NCI-H2029 (cell line): ENCODE results near the gene MFF.
"Not testable (repeated sequence)": the region's sequence is repeated elsewhere in the genome, so short reads cannot be mapped to it uniquely, and the experiment has no call there.

Source experiments
- DNase-seq: peaks from one replicate; lab custom pipeline; 2025; lab: John Stamatoyannopoulos, UW

MFF gene

DNA sequence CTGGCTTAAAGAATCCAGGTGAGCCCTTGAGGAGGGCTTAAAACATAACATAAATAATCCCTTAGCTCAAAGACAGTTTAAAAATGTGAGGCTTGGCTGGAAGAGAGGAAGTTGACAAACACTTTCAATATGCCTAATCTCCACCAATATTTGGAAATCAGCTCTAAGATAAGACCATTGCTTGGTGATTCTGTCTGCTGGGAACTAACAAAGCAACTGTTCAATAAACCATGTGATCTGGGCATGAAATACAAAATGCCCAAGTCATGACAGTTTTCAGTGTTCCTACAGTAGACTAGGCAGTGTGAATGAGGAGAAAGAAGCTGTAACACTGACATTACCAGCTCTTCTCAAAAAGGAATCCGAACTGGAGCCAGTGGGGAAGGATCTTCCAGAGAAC, 10.7 kb downstream of the MFF start:
- no peak for DNase-seq

DNA sequence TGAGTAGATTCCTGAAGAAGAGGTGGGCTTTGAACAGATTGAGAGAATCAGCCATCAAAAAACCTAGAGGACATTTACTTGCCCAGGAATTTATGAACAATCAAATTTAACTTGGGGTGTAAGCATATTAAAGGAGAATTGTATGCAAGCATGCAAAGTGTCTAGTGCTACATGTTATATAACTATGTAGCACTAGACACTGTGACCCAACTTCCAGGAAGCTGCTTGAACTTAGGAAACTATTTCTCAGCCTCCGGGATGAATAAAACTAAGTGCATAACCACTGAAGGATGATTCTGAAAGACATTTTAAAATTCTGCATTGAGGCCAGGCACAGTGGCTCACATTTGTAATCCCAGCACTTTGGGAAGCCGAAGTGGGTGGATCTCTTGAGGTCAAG, 12.4 kb downstream of the MFF start:
- DNase-seq: no peak

DNA sequence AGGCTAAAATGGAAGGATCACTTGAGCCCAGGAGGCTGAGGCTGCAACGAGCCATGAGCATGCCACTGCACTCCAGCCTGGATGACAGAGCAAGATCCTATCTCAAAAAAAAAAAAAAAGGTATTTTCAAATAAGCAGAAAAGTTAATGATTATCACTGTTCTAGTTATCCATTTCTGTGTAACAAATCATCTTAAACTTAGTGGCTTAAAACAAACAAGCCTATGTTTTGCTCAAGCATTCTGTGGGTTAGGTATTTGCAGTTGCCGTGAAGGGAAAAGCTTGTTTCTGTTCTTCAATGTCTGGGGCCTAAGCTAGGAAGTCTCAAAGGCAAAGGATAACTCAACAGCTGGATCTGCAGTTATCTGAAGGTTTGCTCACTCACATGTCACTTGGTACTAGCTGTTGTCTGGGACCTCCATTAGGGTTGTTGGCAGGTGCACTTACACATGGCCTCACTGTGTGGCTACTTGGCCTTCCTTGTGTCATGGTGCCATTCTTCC, 14.1 kb downstream of the MFF start:
- no peak for DNase-seq

DNA sequence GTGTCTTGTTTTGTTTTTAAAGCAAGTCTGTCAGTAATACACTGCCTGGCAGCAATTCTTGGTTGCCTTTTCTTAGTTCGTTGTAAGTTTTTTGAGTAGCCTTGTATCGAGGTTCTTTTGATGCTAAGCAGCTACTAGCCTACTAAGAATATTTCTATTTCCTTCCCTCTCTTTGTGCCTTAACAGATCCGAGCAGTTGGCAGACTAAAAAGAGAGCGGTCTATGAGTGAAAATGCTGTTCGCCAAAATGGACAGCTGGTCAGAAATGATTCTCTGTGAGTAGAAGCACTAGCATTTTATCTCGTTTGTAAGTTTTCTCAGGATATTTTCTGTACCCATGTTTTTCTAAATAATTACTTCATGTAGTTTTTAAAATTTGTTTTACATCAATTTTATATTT, 15.1 kb downstream of the MFF start:
- no peak for DNase-seq

DNA sequence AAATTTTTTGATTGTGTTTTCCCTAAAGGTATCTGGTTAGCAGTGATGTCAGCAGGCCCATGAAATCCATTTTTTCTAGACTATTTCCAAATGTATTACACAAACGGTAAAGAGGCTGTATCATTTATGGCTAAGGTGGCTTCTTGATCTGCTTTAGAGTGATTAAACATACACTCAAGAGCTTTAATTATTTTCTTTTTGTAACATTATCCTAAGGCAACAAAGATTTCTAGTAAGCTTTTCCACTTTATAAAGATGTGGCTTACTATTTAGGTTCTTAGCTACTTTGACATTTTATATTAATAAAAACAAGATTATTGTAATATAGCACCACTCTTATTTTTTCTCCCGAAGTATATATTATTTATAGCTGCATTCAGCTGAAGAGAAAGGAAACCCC, 16.5 kb downstream of the MFF start:
- no peak for DNase-seq

DNA sequence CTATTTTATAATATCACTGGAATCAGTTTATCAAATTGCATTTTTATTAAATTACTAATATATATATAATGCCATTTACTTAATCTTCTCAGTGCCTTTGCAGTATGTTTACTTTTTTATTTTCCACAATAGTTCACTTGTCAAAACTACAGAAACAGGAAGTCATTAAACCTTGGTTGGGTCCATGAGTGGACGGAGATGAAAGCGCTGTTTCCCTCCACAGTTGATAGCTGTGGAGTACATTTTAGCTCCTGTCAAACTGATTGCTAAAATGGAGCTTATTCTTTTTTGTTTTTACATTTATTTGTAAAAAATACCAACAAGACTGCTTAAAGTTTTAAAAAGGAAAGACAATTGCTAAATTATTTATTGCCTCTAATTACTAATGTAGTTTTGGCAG, 19.2 kb downstream of the MFF start:
- no peak for DNase-seq

DNA sequence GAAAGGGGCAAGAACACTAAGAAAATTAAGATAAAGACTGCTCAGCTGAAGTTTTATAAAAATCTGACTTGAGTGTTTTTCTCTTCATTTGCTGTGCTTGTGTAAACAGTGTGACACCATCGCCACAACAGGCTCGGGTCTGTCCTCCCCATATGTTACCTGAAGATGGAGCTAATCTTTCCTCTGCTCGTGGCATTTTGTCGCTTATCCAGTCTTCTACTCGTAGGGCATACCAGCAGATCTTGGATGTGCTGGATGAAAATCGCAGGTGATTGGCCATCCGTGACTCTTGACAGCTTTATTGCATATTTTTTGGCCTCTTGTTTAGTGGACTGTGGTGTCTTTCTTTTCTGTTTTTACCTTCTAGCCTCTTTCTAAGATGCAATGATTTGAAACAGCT, 22.1 kb downstream of the MFF start:
- no peak for DNase-seq

DNA sequence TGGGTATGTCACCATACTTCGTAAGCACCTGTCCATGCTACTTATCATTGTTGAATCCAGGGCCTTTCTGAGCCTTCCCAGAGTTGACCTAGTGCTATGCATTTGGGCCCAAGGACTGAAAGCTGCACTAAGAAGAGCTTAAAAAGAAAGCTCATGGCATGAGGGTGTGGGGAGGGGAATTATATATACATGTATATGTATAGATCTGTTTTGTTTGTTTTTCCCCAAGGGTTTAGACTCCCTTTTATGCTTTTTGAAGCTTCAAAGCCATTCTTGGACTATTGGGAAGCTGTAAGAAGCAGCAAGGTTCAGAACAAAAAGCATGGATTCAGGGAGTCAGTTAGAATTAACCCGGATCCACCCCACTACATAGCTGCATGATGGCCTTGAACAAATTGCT, 23.3 kb downstream of the MFF start:
- DNase-seq: no peak

DNA sequence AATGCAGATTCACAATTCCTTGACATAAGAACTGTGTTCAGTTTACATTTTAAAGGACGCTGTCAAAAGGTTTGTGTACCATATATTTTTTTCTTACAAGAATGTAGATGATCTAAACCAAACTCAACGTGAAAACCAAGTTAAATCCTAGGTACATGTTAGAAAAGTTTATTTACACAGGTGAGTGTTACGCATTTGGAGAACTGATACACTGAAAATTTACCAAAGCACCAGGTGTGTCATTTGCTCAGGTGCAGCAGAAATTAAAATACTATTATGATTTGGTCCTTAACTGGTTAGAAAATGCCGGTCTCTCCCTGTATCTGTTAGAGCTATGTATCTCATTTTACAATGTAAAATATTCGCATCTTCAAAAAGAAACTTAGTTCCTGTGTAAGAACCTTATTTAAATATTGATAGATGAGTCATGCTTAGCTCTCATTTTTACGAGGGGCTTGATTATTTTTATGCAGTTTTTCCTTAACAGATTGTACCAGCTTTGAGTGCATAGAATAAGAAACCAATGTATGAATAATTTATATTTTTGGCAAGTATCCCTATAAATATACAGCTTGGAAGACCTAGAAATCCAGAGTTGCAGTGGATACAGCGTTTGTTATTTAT, 25.1 kb downstream of the MFF start:
- no peak for DNase-seq

DNA sequence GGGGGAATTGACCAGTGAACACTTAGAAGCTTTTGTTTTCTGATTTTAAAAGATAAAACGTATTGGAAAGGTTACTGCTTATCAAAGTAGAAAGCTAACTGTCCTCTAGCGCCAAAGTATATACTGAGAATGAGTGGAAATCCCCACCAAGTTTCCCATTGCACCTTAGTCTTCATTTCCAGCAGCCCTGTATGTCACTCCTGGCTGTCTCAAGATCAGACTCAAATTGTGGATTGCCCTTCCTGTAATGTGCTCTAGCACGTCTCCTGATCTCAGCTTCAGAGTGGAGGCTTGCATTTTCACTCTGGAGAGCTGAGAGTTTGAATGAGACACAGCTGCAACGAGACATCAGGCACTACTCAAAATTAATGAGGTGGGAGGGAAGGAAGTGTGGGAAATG, 26.6 kb downstream of the MFF start:
- no peak for DNase-seq

DNA sequence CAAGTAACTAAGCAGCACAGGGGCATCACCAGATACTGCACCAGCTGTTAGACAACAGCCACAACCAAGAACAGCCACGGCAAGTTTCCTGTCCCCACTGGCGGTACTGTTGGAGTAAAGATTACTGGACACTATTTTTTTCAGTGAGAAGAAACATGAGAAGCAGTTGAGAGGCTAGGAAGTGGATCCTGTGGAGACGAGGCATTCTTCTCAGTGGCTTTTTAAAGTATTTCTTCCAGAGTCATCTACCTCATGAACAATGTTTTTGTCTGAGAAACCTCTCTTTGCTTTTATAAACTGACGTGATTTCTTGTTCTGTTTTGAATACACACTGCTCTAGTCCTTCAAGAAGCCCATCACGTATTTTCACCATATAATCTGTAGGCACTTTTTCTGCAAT, 35.3 kb downstream of the MFF start:
- no peak for DNase-seq

DNA sequence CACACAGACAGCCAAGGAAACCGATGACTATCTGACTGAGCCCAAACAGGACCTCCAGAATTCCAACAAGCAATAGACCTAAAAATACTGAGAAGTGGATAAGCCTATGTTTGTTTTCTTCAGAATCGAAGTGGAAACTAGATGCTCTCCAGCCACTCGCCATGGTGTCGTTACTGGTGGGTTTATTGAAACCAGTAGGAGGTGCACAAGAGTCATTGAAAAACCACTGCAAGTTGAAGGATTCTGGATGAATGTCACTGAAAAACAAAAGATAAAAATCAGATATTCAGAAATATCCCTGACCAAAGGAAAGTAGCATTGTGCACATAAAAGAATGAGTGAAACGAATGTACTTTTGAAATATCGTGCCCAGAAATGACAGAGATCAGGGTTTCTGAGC, 38.7 kb downstream of the MFF start:
- DNase-seq: no peak

DNA sequence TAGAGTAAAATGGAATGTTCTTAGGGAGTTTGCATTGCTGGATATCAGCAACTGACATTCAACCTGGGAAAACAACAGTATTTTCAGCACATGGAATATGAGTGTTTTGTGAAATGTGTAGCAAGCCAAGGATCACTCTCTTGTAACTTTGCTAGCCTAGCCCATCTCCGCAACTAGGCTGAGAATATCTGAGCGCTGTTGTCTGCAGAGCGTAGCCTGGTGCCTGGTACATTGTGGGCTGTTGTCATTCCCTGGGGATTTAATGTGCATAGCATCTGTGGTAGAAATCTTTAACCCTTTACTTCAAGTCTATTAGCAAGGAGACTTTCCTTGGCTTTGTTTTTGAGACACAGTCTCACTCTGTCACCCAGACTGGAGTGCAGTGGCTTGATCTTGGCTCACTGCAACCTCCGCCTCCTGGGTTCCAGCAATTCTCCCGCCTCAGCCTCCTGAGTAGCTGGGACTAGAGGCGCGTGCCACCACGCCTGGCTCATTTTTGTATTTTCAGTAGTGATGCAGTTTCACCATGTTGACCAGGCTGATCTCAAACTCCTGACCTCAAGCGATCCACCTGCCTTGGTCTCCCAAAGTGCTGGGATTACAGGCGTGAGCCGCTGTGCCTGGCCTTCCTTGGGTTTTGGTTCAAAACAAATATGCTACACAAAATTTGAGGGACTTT, 39.7 kb downstream of the MFF start:
- not testable (repeated sequence) for DNase-seq

DNA sequence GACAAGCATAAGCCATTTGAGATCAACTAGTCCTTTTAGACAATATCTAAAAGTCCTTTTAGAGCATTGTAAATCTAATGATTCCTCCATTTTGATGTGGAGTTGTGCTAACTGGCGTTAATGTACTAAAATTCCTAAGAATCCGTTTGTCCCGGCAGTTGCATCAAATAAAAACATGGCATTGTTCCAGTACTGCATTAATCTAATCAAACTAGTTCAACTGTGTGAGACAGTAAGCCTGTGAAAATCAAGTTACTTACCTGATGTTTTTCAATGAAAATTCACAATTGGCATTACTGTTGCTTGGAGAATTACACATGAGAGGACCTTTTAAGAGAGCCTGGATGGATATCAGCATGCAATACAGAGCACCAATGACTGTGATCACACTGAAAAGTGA, 40.8 kb downstream of the MFF start:
- no peak for DNase-seq

DNA sequence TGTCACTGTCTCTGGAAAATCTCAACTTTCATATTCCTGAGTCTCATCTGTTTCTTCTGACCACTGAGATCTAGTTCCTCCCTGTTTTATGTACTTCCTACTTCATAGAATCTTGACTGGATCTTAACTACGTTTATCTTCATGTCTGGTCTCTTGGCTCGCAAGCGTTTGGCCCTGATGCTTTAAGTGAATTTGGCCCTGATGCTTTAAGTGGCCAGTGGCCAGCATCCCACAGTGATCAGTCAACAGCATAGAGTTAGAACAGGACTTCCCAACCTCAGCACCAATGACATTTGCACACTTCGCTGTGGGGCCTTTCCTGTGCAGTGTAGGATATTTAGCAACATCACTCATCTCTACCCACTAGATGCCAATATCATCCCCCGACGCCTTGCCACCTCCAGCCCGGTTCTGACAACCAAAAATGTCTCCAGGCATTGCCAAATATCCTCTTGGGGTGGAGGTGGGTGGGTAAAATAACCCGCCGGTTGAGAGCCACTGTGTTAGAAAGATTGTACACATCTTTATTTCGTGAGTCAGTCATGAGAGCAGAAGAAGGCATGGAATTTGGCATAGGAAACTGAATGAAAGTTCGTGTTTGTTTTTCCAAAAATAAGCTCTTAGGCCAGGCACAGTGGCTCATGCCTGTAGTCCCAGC, 41.8 kb downstream of the MFF start:
- DNase-seq: no peak

DNA sequence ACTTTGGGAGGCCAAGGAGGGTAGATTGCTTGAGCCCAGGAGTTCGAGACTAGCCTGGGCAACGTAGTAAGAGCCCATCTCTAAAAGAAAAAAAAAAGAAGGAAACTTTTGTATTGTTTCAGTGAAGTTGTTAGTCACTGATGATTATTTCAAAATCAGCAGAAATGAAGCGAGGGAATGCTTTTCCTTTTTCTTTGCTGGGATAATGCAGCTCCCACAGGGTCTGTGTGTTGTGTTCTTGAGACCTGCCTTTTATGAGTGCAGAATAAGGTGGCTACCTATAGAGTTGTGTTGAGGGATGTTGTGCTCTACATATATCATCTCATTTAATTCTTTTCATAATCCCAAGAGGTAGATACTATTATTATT, 42.4 kb downstream of the MFF start:
- DNase-seq: no peak

DNA sequence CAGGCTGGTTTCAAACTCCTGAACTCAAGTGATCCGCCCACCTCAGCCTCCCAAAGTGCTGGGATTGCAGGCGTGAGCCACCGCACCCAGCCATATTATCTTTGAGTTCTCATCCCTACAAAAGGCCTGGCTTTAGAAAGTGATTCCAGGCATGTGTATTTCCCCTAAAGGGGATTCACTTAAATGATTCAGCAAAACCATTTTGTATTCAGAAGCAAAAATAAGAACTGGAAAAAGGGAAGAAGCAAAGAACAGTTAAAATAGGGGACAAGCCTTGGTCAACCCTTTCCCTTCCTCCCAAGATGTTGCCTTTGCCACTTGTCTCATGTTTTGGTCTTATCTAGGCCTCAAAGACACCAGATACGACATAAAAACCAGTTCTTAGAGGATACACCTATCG, 43.5 kb downstream of the MFF start:
- no peak for DNase-seq

DNA sequence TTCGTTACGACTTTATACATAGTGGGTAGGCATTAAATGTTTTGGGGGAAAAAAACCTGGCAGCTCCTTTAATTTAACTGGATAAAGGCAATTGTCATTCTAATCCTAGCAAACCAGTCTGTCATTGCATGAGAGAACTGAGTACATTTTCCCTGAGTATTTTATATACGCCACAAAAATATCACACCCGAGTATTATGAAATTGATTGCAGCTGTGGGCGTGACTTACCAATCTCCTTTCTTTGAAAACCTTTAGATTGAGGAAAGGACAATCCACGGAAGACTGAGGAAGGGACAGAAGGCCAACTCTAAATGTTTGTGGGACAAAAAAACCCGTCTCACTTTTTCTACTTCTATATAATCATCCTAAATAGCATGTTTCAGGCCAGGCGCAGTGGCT, 45.0 kb downstream of the MFF start:
- no peak for DNase-seq

DNA sequence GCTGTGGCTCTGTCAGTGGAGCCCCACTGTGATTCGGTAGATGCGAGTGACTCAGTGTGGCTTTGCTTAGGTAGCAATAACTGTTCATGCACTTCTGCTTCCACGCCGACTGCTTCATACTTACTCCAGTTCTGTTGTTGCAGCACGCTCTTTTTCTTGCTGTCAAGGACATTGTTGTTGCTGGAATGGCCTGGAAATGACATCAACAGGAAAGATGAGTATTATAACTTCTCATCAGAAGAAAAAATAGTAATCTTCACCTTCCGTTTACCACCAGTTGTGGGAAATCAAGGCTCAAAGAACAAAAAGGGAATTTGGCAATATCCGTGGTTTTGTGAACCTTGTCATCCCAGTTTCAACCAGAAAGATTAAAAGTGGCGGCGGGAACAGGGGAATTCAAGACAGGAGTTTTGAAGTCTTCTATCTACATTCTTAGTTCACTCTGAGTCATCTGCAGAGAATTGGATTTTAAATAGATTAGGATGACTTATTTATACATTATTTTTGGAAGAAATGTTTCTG, 45.8 kb downstream of the MFF start:
- DNase-seq: no peak

DNA sequence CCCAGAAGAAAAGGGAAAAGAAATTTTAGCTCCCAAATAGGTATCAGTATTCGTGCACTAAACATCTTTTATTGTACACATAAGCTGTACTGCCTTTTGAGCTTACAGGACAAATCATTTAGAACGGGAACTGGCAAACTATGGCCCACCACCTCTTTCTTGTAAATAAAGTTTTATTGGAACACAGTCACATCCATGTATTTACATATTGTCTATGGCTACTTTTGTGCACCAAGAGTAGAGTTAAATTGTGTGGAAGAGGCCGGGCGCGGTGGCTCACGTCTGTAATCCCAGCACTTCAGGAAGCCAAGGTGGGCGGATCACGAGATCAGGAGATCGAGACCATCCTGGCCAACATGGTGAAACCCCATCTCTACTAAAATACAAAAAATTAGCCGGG, 48.3 kb downstream of the MFF start:
- no peak for DNase-seq

DNA sequence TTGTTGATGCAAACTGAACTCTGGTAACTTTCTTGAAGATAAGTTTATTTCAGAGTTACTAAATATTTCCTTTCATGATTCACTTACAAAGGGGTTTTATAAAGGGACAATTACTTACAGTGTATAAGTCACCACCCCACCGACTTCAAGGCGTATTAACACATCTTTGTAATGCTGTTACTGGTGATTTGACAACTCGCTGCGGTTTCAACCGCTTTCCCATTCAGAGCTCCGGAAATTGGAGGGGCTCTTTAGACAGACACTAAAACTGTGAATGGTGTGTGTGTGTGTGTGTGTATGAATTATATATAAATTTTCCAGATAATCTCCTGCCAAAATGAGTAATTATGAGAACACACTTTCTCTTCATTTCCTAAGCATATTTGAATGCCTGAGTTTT, 49.1 kb downstream of the MFF start:
- no peak for DNase-seq

DNA sequence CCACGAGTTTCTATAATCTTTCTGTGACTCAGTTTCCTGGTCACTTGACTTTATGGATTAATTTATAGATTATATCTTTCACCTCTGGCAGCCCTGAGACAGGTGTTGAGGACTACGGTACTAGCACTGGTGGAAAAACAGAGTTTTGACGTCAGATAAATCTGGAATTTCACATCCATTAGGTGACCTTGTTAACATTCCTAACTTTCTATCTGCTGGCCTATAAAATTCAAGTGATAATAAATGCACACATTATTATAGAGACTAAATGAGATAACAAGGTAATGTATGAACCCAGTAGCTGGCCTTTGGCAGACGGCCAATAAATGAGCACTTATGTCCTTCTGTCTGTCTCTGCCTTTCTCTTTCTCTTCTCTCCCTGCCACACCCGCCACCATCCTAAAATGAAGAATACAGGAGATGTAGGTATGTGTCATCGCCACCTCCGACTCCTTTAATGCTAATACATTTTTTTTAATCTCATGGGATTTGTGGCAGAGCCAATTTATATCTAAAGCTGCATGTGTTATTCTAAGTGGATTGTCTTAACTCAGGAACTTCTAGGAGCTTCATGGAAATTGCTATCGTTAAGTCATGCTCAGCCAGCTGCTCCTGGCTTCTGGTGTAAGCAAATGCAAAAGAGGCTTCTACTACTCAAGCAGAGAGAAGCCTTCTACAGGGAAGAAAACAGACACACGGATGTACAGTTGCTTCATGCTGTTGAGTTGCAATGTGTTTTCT, 51.8 kb downstream of the MFF start:
- DNase-seq: no peak
